LoVo (cell line): Measurements from ENCODE around the gene HYOU1.
"Not testable (repeated sequence)": the region's sequence is repeated elsewhere in the genome, so short reads cannot be mapped to it uniquely, and the experiment has no call there.

ENCODE experiments used
- DNase-seq: peaks from one replicate; pipeline ENCODE4 v3.0.0-alpha.2; 2016; ENCODE audit warnings: low spot score

Gene HYOU1

GRCh38 chr11:119018074-119018938 lies 38.7 kb downstream of the HYOU1 start, which contains the start of the genes RPS25 and TRAPPC4:
RPS25 (minus strand) TSS chr11:119018343; CDS start chr11:119018284, 59 bp downstream.
TRAPPC4 (plus strand) TSS chr11:119018766; CDS start chr11:119018796, 30 bp downstream.
- peak; percentile 98 for DNase-seq

GRCh38 chr11:119017377-119017776 lies 39.6 kb downstream of the HYOU1 start:
- DNase-seq = not testable (repeated sequence)

- no peak for DNase-seq
These were observed 40.6 kb downstream of the HYOU1 start for GRCh38 chr11:119016216-119017009.

DNA sequence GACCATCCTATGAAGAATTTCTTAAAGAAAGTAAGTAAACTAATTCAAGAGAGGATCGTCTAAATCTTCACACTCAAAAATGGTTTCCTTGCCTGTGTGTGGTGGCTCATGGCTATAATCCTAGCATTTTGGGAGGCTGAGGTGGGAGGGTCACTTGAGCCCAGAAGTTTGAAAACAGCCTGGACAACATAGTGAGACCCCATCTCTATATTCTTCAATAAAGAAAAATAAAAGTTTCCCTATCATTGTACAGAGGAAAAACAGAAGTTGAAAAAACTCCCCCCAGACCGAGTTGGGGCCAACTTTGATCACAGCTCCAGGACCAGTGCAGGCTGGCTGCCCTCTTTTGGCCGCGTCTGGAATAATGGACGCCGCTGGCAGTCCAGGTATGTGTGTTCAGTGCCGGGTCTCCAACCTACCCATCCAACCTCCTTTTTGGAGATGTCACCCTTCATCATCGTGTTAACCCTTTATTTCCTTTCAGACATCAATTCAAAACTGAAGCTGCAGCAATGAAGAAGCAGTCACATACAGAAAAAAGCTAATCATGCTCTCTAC lies 41.9 kb downstream of the HYOU1 start:
- peak; percentile 30 for DNase-seq

DNA sequence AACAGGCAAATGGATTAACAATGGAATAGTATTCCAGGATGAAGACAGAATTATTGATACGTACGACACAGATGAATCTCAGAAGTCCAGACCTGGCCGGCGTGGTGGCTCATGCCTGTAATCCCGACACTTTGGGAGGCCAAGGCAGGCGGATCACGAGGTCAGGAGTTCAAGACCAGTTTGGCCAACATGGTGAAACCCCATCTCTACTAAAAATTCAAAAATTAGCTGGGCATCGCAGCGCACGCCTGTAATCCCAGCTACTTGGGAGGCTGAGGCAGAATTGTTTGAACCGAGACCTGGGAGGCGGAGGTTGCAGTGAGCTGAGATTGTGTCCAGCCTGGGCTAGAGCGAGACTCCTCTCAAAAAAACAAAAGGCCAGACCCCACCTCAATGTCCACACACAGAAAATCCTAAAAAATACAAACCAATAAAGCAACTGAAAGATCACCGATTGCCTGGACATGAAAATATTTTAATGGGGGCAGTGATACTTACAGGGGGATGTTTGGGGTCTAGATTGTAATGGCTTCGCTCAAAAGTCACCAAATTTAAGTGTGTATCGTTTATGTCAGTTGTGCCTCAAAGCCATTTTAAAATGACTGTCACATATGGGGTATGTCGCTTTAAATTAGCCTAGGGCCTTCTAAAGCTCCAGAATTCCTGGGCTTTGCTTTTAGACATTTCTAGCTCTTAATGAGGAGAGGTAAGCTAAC lies 42.6 kb downstream of the HYOU1 start:
- DNase-seq = no peak

DNA sequence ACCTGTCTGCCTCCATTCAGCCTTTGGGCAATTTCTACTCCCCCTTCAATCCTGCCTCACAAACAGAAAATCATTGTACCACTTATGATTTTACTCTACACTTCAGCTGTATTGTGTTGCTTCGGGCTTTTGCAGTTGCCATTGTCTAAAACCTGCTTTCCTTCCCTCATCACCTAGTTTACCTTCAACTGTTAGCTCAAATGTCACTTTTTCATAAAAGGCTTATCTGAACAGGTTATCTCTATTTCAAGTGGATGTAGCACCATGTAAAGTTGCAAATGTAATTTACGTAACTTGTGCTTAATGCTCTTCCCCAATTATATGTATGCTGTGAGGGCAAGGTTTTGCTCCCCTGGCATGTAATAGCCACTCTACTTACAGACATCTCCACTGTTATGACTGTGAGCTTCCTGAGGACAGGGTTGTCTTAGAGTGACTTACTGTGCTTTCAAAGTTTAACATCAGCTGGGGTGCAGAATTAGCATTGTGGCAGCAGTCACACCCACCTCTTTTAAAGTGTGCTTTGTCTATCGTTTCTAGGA lies 44.3 kb downstream of the HYOU1 start:
- DNase-seq = no peak

DNA sequence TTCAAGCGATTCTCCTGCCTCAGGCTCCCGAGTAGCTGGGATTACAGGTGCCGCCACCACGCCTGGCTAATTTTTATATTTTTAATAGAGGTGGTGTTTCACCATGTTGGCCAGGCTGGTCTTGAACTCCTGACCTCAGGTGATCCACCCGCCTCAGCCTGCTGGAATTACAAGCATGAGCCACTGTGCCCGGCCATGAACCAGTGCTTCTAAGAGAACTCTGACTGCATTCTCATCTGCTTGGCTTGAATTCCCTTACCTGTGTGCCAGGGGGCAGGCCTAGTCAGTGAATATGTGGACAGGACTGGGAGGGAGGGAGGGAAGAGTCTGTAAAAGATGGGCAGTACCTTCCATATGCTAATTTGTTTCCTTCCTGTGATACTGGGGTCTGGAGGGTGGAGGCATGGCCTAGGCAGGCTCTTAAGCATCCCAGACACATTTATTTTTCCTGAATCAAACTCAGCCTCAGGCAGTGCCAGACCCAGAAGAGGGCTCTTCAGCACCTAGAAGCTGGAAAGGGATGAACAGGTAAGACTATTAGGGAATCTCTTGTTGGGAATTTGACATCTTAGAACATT lies 45.4 kb downstream of the HYOU1 start:
- no peak for DNase-seq

- no peak for DNase-seq
These were observed 50.3 kb downstream of the HYOU1 start for GRCh38 chr11:119006656-119007055.

DNA sequence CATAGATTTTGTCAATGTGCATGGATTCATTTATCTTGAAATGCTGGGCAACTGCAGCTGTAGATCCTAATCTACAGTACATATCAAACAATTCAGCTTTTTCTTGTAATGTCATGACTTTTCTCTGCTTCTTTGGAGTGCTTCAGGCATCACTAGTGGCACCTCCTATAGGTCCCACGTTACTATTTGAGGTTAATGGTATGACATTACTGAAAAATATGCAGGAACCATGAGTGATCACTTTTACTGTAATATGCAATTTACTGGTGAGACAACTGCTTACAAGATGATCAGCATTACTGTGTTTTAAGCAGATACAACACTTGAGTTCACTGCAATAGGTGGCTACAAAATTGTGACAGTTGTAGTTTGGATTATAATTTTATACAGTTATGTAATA lies 56.1 kb downstream of the HYOU1 start:
- no peak for DNase-seq

DNA sequence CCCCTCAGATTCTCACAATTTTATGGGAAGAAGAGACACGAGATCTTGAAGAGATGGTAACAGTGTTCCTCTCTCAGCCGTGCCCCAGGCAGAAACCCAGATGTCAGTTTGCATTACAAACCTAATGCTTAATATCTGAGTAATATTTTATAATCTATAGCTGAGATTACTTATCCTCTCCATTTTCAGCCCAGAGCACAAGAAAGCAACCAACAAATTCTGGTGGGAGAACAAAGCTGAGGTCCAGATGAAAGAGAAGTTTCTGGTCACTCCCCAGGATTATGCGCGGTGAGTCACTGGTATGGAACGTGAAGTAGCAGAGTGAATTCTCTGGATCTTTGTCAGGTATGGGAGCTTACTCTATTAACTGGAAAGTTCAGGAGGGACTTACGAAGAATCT lies 58.2 kb downstream of the HYOU1 start:
- peak; percentile 84 for DNase-seq

GRCh38 chr11:118998388-118998717 lies 58.7 kb downstream of the HYOU1 start:
- no peak for DNase-seq

- DNase-seq = peak; percentile 95
These were observed 59.2 kb downstream of the HYOU1 start, which contains the start of gene CENATAC for GRCh38 chr11:118997627-118998387. CENATAC (plus strand) TSS chr11:118998138; CDS start chr11:118998198, 60 bp downstream.

DNA sequence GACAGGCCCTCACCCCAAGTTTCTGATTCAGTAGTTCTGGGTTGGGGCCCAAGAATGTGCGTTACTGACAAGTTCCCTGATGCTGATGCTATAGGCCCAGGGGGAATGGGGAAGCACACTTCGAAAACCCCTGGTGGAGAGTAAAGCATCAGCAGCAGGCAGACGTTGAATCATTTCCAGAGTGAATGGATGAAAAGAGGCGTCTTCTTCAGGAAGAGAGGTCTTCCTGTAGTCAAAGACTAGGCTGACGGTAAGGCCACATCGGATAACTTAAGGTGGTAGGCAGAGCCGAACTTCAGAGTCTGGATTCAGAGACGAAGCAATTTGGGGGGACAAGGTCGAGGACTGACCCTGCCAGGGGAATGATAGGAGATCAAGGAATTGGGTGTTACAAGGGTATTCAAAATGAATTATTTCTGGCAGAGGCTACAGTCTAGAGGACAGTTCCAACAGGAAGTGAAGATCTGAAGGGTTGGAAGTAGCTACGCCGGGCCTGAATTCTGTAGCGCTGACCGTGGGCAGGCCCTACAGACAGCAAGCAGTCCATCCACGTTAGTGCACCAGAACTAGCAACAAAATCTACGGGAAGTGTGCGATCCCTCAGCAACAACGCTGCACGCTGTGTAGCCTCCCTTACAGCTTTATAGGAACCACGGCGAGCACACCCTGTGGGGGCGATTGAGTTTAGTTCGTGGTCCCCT lies 59.9 kb downstream of the HYOU1 start:
- DNase-seq = no peak
